ENCODE data around the gene ANLN.

GRCh38 chr7:36478745-36479144, 89.1 kb downstream of the ANLN start:
- TF ChIP-seq CTCF (IDR thresholded peaks at IDR 0.05), result no peak
- TF ChIP-seq POLR2A (IDR thresholded peaks at IDR 0.05), result no peak
